GM12873 (cell line): ENCODE measurements around the gene NR1I2.

Experiments
- CTCF ChIP-seq: IDR thresholded peaks from 2 replicates; pipeline ENCODE4 v1.5.1; 2012; ENCODE audit warnings: low read depth, mild to moderate bottlenecking, moderate library complexity, low read length, control low read depth; ENCODE audit not compliant: insufficient read depth; ENCODE audit errors: missing control alignments

The NR1I2 gene

DNA sequence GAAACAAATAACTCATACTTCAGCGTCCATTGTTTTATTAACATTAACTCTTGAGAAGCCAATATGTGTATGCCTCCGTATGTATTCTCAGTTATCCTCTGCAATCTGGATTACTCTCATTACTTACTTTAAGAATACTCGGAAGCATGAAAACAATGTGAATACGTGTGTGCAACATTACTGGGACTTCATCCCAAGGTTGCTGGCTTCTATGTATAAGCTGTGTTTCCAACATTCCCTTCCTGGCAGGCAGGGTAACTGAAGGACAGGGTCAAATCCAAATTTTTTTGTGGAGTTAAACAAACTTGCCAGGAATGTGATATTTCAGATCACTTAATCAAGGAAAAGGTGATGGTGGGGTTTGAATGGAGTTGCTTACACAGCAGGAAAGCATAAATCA, 34.5 kb upstream of the NR1I2 start:
- TF ChIP-seq CTCF: no peak

GRCh38 chr3:119748991-119749390, 32.9 kb upstream of the NR1I2 start:
- TF ChIP-seq CTCF: no peak

- no peak for TF ChIP-seq CTCF
These were observed 30.5 kb upstream of the NR1I2 start for GRCh38 chr3:119751423-119751822.

- no peak for TF ChIP-seq CTCF
These were observed 21.9 kb upstream of the NR1I2 start for GRCh38 chr3:119759962-119760361.

GRCh38 chr3:119762876-119763275, 19.0 kb upstream of the NR1I2 start:
- no peak for TF ChIP-seq CTCF

DNA sequence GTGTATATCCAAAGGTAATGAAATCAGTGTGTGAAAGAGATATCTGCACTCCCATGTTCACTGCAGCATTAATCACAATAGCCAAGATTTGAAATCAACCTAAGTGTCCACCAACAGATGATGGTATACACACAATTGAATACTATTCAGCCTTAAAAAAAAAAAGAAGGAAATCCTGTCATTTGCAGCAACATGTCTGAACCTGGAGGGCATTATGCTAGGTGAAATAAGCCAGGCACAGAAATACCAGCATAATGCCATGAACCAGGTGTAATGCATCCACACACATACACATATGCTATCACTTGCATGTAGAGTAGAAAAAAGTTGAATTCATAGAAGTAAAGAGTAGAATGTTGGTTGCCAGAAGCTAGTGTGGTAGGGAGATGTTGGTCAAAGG, 18.4 kb upstream of the NR1I2 start:
- no peak for TF ChIP-seq CTCF

GRCh38 chr3:119765239-119765638, 16.7 kb upstream of the NR1I2 start:
- no peak for TF ChIP-seq CTCF
